GM21529 (cell line): ENCODE measurements around the gene MUC20.
"Not testable (repeated sequence)": the region's sequence is repeated elsewhere in the genome, so short reads cannot be mapped to it uniquely, and the experiment has no call there.

Experiments
- ATAC-seq: cut with Tn5 transposase; IDR thresholded peaks from one replicate; pipeline ENCODE4 v1.9.1; 2021; ENCODE audit not compliant: unreplicated experiment

MUC20 gene

DNA sequence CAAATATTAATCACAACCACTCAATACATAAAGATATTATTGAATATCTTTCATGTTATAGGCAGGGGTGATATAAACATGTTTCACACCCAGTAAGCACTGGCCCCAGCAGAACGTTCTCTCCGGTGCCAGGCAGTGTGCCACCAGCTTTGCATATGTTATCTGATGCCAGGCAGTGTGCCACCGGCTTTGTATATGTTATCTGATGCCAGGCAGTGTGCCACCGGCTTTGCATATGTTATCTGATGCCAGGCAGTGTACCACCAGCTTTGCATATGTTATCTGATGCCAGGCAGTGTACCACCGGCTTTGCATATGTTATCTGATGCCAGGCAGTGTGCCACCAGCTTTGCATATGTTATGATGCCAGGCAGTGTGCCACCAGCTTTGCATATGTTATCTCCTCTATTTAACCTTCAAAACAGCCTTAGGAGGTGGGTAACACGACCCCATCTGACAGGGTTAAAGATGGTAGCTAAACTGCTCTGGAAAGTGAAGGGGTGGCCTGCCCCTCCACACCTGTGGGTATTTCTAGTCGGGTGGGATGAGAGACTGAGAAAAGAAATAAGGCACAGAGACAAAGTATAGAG is 6.9 kb downstream of the MUC20 start:
- no peak for ATAC-seq

- not testable (repeated sequence) for ATAC-seq
These were observed 8.0 kb downstream of the MUC20 start for GRCh38 chr3:195728789-195729188.

DNA sequence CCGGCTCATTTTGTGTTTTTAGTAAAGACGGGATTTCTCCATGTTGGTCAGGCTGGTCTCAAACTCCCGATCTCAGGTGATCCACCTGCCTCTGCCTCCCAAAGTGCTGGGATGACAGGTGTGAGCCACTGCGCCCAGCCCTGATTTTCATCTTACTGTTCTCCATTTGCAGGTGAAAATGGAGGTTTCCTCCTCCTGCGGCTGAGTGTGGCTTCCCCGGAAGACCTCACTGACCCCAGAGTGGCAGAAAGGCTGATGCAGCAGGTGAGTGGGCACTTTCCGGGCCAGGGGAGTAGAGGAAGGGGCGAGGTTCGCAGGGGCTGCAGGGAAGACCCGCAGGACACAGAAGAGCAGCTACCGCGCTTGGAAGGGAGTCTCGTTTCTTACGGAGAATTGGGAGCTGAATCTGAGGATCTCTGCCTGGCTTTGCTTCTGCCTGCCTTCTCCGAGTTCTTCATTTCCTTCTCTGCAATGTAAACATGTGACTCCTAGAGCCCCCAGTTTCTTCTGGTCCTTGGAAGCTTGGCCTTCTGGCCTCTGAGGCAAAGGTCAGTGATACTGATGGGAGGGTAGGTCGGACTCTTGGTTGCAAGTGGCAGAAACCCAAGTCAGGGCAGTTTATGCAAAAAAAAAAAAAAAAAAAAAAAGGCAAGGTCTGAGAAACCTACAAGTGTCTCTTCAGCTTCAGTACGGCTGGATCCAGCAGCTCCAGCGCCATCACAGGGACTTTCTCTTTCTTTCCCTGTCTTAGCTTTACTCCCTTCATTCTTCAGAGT is 8.9 kb downstream of the MUC20 start:
- ATAC-seq: no peak

GRCh38 chr3:195731356-195731905 is 10.7 kb downstream of the MUC20 start:
- ATAC-seq: no peak

DNA sequence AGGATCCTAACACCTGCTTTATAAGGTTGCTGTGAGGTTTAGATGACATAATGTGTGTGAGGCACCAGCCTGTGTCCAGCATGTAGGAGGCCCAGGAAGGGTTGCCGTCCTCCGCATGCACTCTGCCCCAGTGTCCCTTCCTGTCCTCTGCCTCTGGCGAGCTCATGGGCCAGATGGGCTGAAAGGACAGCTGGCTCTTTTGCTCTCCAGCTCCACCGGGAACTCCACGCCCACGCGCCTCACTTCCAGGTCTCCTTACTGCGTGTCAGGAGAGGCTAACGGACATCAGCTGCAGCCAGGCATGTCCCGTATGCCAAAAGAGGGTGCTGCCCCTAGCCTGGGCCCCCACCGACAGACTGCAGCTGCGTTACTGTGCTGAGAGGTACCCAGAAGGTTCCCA is 12.2 kb downstream of the MUC20 start:
- ATAC-seq: no peak

- ATAC-seq: no peak
These were observed 14.4 kb downstream of the MUC20 start for GRCh38 chr3:195735036-195735695.

- no peak for ATAC-seq
These were observed 16.2 kb downstream of the MUC20 start for GRCh38 chr3:195736866-195737490.

DNA sequence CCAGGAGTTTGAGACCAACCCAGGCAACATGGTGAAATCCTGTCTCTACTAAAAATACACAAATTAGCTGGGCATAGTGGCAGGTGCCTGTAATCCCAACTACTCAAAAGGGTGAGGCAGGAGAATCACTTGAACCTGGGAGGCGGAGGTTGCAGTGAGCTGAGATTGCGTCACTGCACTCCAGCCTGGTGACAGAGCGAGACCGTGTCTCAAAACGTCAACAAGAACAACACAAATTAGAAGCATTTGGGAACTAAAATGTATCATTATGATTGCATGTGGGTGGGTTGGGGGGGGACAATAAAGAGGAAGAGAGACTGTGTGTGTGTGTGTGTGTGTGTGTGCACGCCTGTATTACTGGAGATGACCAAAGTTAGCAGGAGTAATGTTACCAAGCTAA is 17.0 kb downstream of the MUC20 start:
- ATAC-seq: not testable (repeated sequence)

- no peak for ATAC-seq
These were observed 17.7 kb downstream of the MUC20 start for GRCh38 chr3:195738274-195739044.

GRCh38 chr3:195739561-195740111 is 18.9 kb downstream of the MUC20 start:
- ATAC-seq: no peak

DNA sequence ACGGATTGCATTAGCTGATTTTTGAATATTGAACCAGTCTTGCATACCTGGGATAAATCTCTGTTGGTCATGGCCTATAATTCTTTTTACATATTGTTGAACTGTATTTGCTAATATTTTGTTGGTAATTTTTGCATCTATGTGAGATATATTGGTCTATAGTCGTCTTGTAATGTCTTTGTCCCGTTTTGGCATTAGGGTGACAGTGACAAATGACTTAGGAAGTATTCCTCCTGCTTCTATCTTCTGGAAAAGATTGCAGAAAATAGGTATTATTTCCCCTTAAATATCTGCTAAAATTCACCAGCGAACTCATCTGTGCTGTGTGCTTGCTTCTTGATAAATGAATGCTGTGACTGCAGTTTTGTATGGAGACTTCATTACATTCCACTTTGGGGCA is 23.7 kb downstream of the MUC20 start:
- ATAC-seq: no peak

DNA sequence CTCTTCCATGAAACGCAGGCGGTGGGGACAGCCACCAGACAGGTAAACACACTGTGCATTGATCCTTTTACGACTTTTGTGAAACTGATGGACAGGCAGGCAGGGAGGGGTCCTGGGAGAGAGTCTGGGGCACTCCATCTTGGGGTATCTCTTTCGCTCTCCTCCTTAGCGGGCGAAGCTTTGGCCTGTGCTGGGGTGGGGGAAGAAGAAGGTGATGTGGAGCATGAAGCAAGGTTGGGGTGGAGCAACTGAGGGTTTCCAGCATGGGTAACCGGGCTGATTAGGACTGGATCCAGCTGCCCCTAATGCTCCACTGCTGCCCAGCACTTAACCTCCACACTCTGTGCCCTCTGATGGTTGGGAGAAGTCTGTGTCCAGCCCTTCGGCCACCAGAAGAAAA is 25.6 kb downstream of the MUC20 start:
- no peak for ATAC-seq

DNA sequence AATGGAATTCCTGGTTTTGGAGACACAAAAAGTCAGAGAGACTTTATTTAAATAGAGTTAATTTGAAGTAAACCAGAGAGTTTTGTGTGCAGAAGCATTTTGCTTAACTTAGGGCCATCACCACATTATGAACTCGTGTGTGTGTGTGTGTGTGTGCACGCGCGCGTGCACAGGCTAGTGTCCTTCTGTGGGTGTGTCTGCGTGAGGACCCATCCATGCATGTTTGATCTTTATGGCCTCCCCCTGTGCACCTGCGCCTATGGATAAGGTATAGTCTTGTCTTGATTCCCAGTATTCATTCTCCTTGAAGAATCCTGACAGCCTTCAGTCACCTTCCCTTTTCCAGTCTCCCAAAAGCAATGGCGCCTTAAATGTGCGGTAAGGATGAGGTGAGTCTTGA is 26.0 kb downstream of the MUC20 start:
- ATAC-seq: no peak

DNA sequence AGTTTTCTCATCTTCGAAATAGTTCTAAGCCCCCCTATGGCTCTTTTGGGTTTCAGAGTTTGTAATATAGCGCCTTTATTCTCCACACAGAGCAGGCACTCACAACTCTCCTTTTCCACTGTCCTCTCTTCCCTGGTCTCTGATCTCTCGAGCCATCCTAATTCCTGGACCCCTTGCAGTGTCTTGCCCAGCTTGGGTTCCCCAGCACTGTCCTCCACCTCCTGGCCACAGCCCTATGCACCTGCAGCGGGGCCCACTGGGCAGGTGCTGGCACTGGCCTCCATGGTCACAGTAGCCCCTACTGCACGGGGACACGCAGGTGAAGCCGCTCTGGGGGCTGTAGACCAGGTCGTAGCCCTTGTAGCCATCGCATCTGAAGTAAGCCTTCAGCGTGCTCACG is 27.9 kb downstream of the MUC20 start:
- no peak for ATAC-seq

DNA sequence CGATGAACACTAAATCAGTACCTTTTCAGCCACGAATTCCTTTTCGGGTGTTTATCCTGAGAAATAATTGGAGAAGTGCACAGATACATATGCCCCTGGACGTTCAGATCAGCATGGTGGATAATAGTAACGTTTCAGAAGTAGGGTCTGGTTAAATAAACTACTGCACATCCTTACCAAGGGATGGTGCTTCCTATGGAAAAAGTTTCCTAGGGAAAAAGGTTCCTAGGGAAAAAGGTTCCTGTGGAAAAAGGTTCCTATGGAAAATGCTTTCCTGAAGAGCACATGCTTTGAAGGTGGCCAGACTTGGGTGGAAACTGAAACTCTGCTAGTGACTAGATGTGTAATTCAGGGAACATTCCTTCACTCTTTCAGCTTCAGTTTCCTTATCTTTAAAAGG is 28.3 kb downstream of the MUC20 start:
- not testable (repeated sequence) for ATAC-seq

DNA sequence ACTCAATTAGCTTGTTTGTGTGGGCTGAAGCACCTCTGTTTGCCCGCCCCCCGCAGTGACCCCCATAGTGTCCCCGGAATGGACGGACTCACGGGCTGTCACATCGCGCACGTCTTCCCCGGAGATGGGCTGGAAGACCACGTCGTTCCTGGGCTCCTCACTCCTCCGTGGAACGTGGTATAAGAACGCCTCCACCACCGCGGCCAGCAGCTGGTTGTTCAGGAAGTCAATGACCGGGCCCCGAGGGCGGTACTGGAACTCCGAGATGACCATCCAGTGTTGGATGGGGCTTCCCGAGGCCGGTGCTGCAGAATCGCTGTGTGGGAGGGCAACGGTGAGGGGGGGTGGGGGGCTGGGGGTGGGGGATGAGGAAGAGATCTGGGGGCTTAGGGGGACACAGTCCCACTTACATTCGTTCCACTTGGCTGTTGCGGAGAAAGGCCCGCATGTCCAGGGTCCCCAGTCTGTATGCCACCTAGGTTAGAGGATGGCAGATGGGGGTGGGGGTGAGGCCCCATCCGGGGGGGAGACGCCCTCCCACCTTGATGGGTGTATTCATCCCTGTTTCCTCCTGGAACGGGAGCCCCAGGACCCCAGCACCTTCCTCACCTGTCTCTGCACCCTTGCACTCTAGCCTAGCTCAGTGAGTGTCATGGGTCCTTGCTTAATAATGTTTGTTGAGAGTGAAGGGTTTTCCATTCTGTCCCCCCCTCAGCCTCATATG is 30.2 kb downstream of the MUC20 start:
- no peak for ATAC-seq

DNA sequence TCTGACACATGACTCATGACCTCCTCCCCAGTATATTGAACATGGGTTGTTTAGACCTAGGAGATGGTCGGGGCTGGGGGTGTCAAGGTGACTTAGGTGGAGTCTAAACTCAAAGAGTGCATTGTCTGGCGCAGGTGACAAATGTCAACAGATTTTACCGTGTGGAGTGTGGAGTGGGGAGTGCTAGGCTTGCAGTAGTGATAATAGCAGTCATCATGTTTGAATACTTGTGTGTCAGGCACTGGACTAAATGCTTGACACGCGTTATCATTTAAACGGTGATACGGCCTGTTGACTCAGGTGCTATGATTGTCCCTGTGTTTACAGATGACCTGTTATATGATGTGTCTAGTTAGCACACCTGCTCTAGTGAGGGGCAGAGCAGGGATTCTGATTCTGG is 30.8 kb downstream of the MUC20 start:
- no peak for ATAC-seq

DNA sequence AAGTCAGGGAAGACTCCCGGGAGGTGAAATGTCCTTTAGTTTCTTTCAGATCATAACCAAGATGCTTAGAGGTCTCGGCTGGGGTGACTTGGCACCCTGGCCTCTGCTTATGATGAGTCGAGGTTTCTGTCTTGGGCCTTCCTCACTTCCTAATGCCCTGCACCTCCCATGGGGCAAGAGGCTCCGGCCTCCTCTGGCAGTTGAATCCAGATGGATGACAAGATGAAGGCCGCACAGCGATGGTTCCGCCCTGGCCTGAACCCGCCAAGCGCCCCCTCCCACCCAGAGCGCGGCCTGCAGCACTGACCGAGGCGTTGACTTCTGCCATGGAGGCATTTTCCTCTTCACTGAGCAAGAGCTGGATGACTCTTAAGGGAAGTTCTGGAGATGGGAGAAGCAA is 31.3 kb downstream of the MUC20 start:
- no peak for ATAC-seq

- ATAC-seq: no peak
These were observed 32.0 kb downstream of the MUC20 start for GRCh38 chr3:195752546-195753331.
